Esophagus muscularis mucosa (tissue), 4 donors: ENCODE results near the gene PRSS16. TPM values are rescaled to one million over a fixed set of nuclear protein-coding genes. Genes with fewer than 3 reads are reported as not detected.

Source experiments
- DNase-seq: peaks from one replicate; pipeline ENCODE4 v3.0.0-alpha.2; 2017; ENCODE audit errors: extremely low spot score
- H3K27ac ChIP-seq, 4 donors: fragments of 200-600 bp; sonication (generic); replicated peaks in 1 of 4; 1 replicate in 3 of 4; 2 replicates in 1 of 4; pipeline ENCODE4 v1.5.1; 2016 to 2019; ENCODE audit warnings: mild to moderate bottlenecking in 1 of 4
- H3K27me3 ChIP-seq, 4 donors: fragments of 200-600 bp; sonication (generic); one replicate each; pipeline versions ENCODE4 v1.5.1 to v1.6.0; 2016 to 2019
- H3K36me3 ChIP-seq, 4 donors: fragments of 200-600 bp; sonication (generic); one replicate each; pipeline ENCODE4 v1.5.1; 2016 to 2019
- H3K4me1 ChIP-seq, 4 donors: fragments of 200-600 bp; sonication (generic); one replicate each; pipeline ENCODE4 v1.5.1; 2016 to 2019
- H3K4me3 ChIP-seq, 4 donors: fragments of 200-600 bp; sonication (generic); 1 replicate in 2 of 4; 2 replicates in 2 of 4; pipeline ENCODE4 v1.5.1; 2016 to 2019; ENCODE audit warnings: mild to moderate bottlenecking in 4 of 4, moderate library complexity in 1 of 4
- H3K9me3 ChIP-seq, 4 donors: fragments of 200-600 bp; sonication (generic); 1 replicate in 3 of 4; 2 replicates in 1 of 4; pipeline ENCODE4 v1.5.1; 2016 to 2019
- EP300 ChIP-seq: sonication (generic); formaldehyde crosslinking; IDR thresholded peaks from one replicate; pipeline ENCODE4 v1.6.1; 2017; ENCODE audit warnings: antibody characterized with exemption
- POLR2A ChIP-seq: fragments of 450-650 bp; IDR thresholded peaks from one replicate; pipeline ENCODE4 v1.6.1; 2017; ENCODE audit warnings: antibody characterized with exemption, moderate library complexity, mild to moderate bottlenecking, low read depth
- POLR2AphosphoS5 ChIP-seq, 2 donors: sonication (generic); formaldehyde crosslinking; IDR thresholded peaks; one replicate each; pipeline ENCODE4 v1.6.1; 2017; ENCODE audit warnings: antibody characterized with exemption in 2 of 2
- WGBS: methylation state at CpG from one replicate; pipeline ENCODE4 v1.1.5; 2018; 5-methylcytosine and 5-hydroxymethylcytosine counted together
- intact Hi-C: fragments of 100-400 bp; cut with DNase I; formaldehyde crosslinking; loops from one replicate; pipeline ENCODE4 v1.15.1; 2023
- total RNA-seq, 4 donors: library from RNA; depleted of rRNA; stranded (reverse); fragments of >200 nt; gene quantifications; one replicate each; pipeline versions ENCODE4 v1.1.0 to v1.2.1, GENCODE V29; 2016
- TF ChIP-seq, protein P1 (sequence below), 3 experiments: fragments of 200-600 bp in 2 of 3; fragments of 450-650 bp in 1 of 3; sonication (generic) in 2 of 3; IDR thresholded peaks; one replicate each; pipeline ENCODE4 v1.5.1; 2017 to 2019; ENCODE audit warnings: antibody characterized with exemption in 3 of 3, mild to moderate bottlenecking in 2 of 3, moderate library complexity in 1 of 3

The PRSS16 gene, protein sequence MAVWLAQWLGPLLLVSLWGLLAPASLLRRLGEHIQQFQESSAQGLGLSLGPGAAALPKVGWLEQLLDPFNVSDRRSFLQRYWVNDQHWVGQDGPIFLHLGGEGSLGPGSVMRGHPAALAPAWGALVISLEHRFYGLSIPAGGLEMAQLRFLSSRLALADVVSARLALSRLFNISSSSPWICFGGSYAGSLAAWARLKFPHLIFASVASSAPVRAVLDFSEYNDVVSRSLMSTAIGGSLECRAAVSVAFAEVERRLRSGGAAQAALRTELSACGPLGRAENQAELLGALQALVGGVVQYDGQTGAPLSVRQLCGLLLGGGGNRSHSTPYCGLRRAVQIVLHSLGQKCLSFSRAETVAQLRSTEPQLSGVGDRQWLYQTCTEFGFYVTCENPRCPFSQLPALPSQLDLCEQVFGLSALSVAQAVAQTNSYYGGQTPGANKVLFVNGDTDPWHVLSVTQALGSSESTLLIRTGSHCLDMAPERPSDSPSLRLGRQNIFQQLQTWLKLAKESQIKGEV
- not detected for total RNA-seq

DNA sequence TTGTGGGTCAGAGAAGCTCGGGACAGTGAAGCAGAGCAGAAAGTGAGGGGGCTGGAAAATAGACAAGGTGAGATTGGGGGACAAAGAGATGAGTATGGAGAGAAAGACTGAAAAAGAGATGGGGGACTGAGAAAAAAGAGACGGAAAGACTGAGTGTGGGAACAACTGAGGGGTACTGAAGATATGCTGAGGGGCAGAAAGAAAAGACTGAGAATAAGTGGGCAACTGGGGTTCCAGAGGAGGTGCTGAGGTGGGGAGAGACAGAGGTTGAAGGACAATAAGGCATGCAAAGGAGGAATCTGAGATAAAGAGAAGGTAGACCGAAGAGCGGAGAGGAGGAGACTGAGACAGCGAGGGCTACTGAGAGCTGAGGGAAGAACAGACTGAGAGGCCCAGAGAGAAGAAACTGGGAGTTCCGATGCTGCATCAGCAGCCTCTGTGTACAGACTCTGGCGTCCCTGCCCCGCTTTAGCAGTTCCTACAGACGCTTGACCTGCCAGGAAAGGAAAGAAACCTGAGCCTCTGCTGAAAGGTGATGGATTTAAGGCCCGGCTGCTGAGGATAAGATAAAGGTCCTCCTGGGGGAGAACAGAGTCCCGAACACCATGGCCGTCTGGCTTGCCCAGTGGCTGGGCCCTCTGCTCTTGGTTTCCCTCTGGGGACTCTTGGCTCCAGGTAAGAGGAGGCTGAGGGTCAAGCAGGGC lies at the start of gene PRSS16:
TSS of gene PRSS16 (plus strand) at position 569 of the 704 bp plus-strand sequence. CDS start at position 606, 37 bp downstream.
- 50% methylated on average over 11 of the region's 12 CpGs for WGBS
- TF ChIP-seq, protein P1, sequence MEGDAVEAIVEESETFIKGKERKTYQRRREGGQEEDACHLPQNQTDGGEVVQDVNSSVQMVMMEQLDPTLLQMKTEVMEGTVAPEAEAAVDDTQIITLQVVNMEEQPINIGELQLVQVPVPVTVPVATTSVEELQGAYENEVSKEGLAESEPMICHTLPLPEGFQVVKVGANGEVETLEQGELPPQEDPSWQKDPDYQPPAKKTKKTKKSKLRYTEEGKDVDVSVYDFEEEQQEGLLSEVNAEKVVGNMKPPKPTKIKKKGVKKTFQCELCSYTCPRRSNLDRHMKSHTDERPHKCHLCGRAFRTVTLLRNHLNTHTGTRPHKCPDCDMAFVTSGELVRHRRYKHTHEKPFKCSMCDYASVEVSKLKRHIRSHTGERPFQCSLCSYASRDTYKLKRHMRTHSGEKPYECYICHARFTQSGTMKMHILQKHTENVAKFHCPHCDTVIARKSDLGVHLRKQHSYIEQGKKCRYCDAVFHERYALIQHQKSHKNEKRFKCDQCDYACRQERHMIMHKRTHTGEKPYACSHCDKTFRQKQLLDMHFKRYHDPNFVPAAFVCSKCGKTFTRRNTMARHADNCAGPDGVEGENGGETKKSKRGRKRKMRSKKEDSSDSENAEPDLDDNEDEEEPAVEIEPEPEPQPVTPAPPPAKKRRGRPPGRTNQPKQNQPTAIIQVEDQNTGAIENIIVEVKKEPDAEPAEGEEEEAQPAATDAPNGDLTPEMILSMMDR (IDR thresholded peaks at IDR 0.05): no peak
- TF ChIP-seq POLR2AphosphoS5 (IDR thresholded peaks at IDR 0.05): no peak
- TF ChIP-seq EP300: no peak
- TF ChIP-seq POLR2A: no peak
- intact Hi-C loops: no loop called here
- no peaks in the 10 kb centered on the region for H3K36me3 ChIP-seq
- no peak within 1 kb of the TSS for H3K27ac ChIP-seq
- no peak for DNase-seq
- H3K4me1 ChIP-seq: peaks cover 14 to 19% (median 18%) of the 10 kb centered on the region in 4 donors
- H3K9me3 ChIP-seq: no peaks in the 10 kb centered on the region
- no peak within 1 kb of the TSS for H3K4me3 ChIP-seq
- H3K27me3 ChIP-seq: peaks cover 0 to 97% (median 21%) of the 10 kb centered on the region in 4 donors

DNA sequence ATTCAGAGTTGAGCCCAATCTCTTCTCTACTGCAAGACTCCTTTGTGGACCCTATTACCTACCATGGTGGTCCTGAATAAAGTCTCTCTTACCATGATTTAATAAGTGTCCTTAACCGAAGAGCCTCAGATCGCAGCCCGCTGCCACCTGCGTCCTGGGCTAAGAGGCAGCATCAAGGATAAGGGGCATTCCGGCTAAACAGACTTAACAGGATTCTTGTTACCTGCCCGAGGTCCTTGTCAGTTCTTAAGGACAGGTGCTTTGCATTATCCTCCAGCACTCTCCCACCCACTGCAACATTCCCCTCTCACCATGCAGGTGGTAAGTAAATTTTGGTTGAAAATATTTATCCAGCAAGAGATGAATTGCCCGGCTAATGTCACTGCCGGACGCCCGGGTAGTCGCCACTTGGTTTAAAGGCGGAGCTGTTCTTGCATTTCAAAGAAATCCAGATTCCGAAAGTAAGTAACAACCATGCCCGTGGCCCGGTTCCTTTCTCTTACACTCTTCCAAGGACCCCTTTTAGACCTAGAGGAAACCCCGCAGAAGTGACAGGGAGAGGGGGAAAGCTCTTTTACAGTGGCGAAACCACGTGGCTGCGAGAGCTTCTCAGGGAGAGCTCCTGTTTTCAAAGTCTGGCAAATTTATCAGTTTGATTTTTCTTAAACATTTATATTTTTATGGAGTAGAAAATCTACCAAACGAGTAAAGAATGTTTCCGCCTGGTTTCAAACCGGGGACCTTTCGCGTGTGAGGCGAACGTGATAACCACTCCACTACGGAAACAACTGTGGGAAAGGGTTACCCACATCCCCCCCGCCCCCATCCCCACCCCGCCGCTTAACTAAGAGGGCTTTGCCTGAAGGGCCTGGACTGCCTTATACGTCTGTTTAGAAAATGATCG lies 41.9 kb upstream of the PRSS16 start:
- intact Hi-C loops: no loop called here
- no peaks in the 10 kb centered on the region for H3K36me3 ChIP-seq
- no peaks in the 10 kb centered on the region for H3K9me3 ChIP-seq
- WGBS: 13% methylated on average over 32 of the region's 32 CpGs
- no peak overlapping the region for H3K27ac ChIP-seq
- peaks cover 0 to 70% (median 14%) of the 10 kb centered on the region in 4 donors for H3K27me3 ChIP-seq
- peaks cover 0 to 9% (median 0%) of the 10 kb centered on the region in 4 donors for H3K4me1 ChIP-seq
- H3K4me3 ChIP-seq: no peak overlapping the region
- no peak for TF ChIP-seq POLR2AphosphoS5 (IDR thresholded peaks at IDR 0.05)
- TF ChIP-seq, protein P1 (IDR thresholded peaks at IDR 0.05): no peak
- TF ChIP-seq POLR2A: no peak
- no peak for TF ChIP-seq EP300
- no peak for DNase-seq

DNA sequence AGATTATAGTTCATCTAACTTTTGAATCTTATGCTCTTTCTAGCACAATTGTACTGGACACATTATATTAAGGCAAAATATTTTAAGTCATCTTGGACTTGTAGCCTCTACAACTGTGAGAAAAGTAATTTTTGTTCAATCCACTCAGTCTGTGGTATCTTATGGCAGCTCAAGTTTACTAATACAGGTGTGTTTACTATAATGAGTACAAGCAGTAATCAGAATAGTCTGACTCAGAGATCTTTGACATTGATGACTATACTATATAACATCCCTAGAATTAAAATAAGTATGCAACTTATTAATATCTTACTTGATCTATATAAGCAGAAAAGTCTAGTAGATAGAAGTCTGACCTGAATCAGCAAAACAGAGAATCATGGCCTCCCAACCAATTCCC lies 40.7 kb upstream of the PRSS16 start:
- no peak for DNase-seq
- no peaks in the 10 kb centered on the region for H3K36me3 ChIP-seq
- H3K4me3 ChIP-seq: no peak overlapping the region
- TF ChIP-seq, protein P1 (IDR thresholded peaks at IDR 0.05): no peak
- TF ChIP-seq EP300 (no peak), POLR2AphosphoS5 (IDR thresholded peaks at IDR 0.05) (no peak), POLR2A (no peak)
- no peak overlapping the region for H3K27ac ChIP-seq
- intact Hi-C loops: no loop called here
- H3K9me3 ChIP-seq: no peaks in the 10 kb centered on the region
- peaks cover 0 to 79% (median 14%) of the 10 kb centered on the region in 4 donors for H3K27me3 ChIP-seq
- H3K4me1 ChIP-seq: peaks cover 0 to 9% (median 0%) of the 10 kb centered on the region in 4 donors

DNA sequence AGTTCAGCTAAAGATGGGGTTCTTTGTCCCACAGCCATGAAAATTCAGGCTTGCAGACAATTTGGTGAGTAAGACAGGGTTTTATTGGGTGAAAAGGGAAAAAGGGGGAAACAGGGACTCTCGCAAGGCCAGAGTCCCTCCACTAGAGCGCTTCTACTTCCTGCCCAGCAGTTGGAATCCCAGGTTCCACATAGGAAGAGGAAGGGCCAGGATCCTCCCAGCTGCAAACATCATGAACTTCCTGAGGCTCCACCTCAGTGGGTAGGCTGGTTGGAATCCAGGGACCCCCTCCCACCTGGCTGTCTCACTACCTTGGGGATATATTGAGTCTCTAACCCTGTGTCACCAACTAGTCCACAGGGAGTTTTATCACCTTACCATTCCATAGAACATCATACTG lies 39.5 kb upstream of the PRSS16 start:
- Histone ChIP-seq H3K9me3 (no peaks in the 10 kb centered on the region), H3K27ac (no peak overlapping the region), H3K36me3 (no peaks in the 10 kb centered on the region), H3K4me1 (peaks cover 0 to 9% (median 0%) of the 10 kb centered on the region in 4 donors), H3K27me3 (peaks cover 0 to 86% (median 14%) of the 10 kb centered on the region in 4 donors), H3K4me3 (no peak overlapping the region)
- 79% methylated on average over 2 of the region's 2 CpGs for WGBS
- TF ChIP-seq POLR2AphosphoS5 (IDR thresholded peaks at IDR 0.05) (no peak), POLR2A (no peak), EP300 (no peak)
- TF ChIP-seq, protein P1 (IDR thresholded peaks at IDR 0.05): no peak
- intact Hi-C loops: no loop called here
- DNase-seq: no peak
